ENCODE measurements around the gene PLCG1. TPM values are rescaled to one million over a fixed set of nuclear protein-coding genes. Genes with fewer than 3 reads are reported as not detected.

The PLCG1 gene
- total and polyA plus RNA-seq, 2 experiments from 2014 or later, result 27.4 to 206 TPM

- DNase-seq (ENCODE audit: low spot score) (no peak), ATAC-seq (no peak)
- peaks cover 94% of the 10 kb centered on the region for H3K79me2 ChIP-seq (replicated peaks; ENCODE audit: insufficient read depth)
- H2AFZ ChIP-seq, result no peak overlapping the region
- no peaks in the 10 kb centered on the region for H3K27me3 ChIP-seq (ENCODE audit: insufficient read depth)
- H4K20me1 ChIP-seq (replicated peaks; ENCODE audit: insufficient read depth), result peaks cover 65% of the 10 kb centered on the region
- Mint-ChIP-seq H3K27me3 (ENCODE audit: insufficient read depth, low read depth, poor library complexity) (peaks cover 6% of the 10 kb centered on the region), H3K27ac (no peak overlapping the region), H3K4me3 (no peak overlapping the region), H3K4me1 (peaks cover 63% of the 10 kb centered on the region), H3K9me3 (no peaks in the 10 kb centered on the region), H3K36me3 (ENCODE audit: low read depth) (peaks cover 29% of the 10 kb centered on the region)
- no peak overlapping the region for H3K4me3 ChIP-seq
- H3K9me2 ChIP-seq (ENCODE audit: insufficient read depth), result no peaks in the 10 kb centered on the region
- H3F3A ChIP-seq (replicated peaks; ENCODE audit: low read depth), result no peaks in the 10 kb centered on the region
- no peaks in the 10 kb centered on the region for H3K36me3 ChIP-seq (ENCODE audit: insufficient read depth)
- TF ChIP-seq EZH2 (IDR thresholded peaks at IDR 0.05; ENCODE audit: low read depth, unreplicated experiment) (no peak), NANOG (IDR thresholded peaks at IDR 0.05; ENCODE audit: borderline replicate concordance) (no peak), STAT1 (IDR thresholded peaks at IDR 0.05; ENCODE audit: unreplicated experiment) (no peak), ZNF114 (CRISPR knock-in tag; IDR thresholded peaks at IDR 0.05) (no peak), EZH2phosphoT487 (IDR thresholded peaks at IDR 0.05; ENCODE audit: unreplicated experiment) (no peak), POLR2AphosphoS5 (IDR thresholded peaks at IDR 0.05; ENCODE audit: low read depth) (no peak), CREB1 (CRISPR knock-in tag; IDR thresholded peaks at IDR 0.05; ENCODE audit: low read depth) (no peak), ETS1 (IDR thresholded peaks at IDR 0.05) (no peak), JUNB (IDR thresholded peaks at IDR 0.05; ENCODE audit: unreplicated experiment) (no peak), CTCF (conservative IDR thresholded peaks at IDR 0.05; ENCODE audit: low read depth in 2 of 2) (no peak), ZNF331 (CRISPR knock-in tag; IDR thresholded peaks at IDR 0.05; ENCODE audit: low read depth) (no peak), REST (IDR thresholded peaks at IDR 0.05; ENCODE audit: unreplicated experiment) (no peak), ZNF462 (CRISPR knock-in tag; IDR thresholded peaks at IDR 0.05) (no peak)
- H3K4me1 ChIP-seq (ENCODE audit: insufficient read depth), result peaks cover 39% of the 10 kb centered on the region
- H3K4me2 ChIP-seq, result no peak overlapping the region
- H3K27ac ChIP-seq (ENCODE audit: low read depth), result no peak overlapping the region
Observed at GRCh38 chr20:41142245-41142644, 4.9 kb downstream of the PLCG1 start.

Measured in GM23338 (cell line).